GM12878 (cell line): ENCODE data around the gene TAX1BP1. TPM values are rescaled to one million over a fixed set of nuclear protein-coding genes. Genes with fewer than 3 reads are reported as not detected.

Source experiments
- ATAC-seq: fragments of 200-7000 bp; cut with Tn5 transposase; 3 replicates; pipeline ENCODE4 v1.9.1; 2020; ENCODE audit warnings: mild to moderate bottlenecking, moderate library complexity
- BruUV-seq: library from RNA; stranded (reverse); fragments of 400-500 nt; replicated peaks from 2 replicates; lab custom pipeline; 2021; lab: Mats Ljungman, UMichigan
- CTCF ChIA-PET: fragments of 300-600 bp; sonication (Branson Sonifier 250); formaldehyde crosslinking; extraction: SDS; loops from one replicate; lab custom pipeline; 2021; ENCODE audit warnings: inconsistent platforms; lab: Yijun Ruan, JAX
- POLR2A ChIA-PET: fragments of 350-600 bp; formaldehyde crosslinking; extraction: SDS; loops from one replicate; lab custom pipeline; 2021; ENCODE audit warnings: inconsistent platforms; lab: Charles Lee
- RAD21 ChIA-PET: fragments of 300-600 bp; sonication (Branson Sonifier 250); formaldehyde crosslinking; loops from one replicate; lab custom pipeline; 2023; ENCODE audit warnings: antibody characterized with exemption; ENCODE audit not compliant: unreplicated experiment; lab: Charles Lee
- SMC1A ChIA-PET: fragments of 300-600 bp; sonication (Branson Sonifier 250); formaldehyde crosslinking; loops from one replicate; lab custom pipeline; 2023; ENCODE audit not compliant: unreplicated experiment, uncharacterized antibody; lab: Charles Lee
- DNase-seq: peaks from one replicate; pipeline ENCODE4 v3.0.0-alpha.2; 2011; ENCODE audit warnings: low read depth, low spot score
- FAIRE-seq: peaks from 3 replicates; lab custom pipeline; 2011; peaks lifted over from hg19 to GRCh38; lab: Jason Lieb, UNC
- H2AFZ ChIP-seq: 2 replicates; pipeline ENCODE4 v1.6.0; 2011; ENCODE audit warnings: low read depth, low read length, control low read depth; ENCODE audit not compliant: control insufficient read depth
- H3K27ac ChIP-seq: 2 replicates; pipeline ENCODE4 v1.5.1; 2011; ENCODE audit warnings: control low read depth; ENCODE audit not compliant: control insufficient read depth, insufficient read depth
- H3K27me3 ChIP-seq, 2 experiments: replicated peaks in 1 of 2; 2 replicates each; pipeline versions ENCODE4 v1.6.0 to v1.6.1; 2011; ENCODE audit warnings: low read length in 1 of 2; ENCODE audit not compliant: control insufficient read depth in 2 of 2, insufficient read depth in 2 of 2
- H3K36me3 ChIP-seq, 2 experiments: 2 replicates each; pipeline ENCODE4 v1.5.1; 2011; ENCODE audit warnings: low read length in 1 of 2; ENCODE audit not compliant: control insufficient read depth in 2 of 2, insufficient read depth in 2 of 2
- H3K4me1 ChIP-seq: 2 replicates; pipeline ENCODE4 v1.6.1; 2011; ENCODE audit warnings: mild to moderate bottlenecking, low read length, moderate library complexity, mixed read lengths; ENCODE audit not compliant: control insufficient read depth, insufficient read depth
- H3K4me2 ChIP-seq: 2 replicates; pipeline ENCODE4 v1.6.0; 2011; ENCODE audit warnings: control low read depth; ENCODE audit not compliant: control insufficient read depth, insufficient read depth
- H3K4me3 ChIP-seq: fragments of 200-600 bp; sonication (generic); 2 replicates; pipeline ENCODE4 v1.5.1; 2016
- H3K79me2 ChIP-seq: 2 replicates; pipeline ENCODE4 v1.6.0; 2011; ENCODE audit warnings: low read length; ENCODE audit not compliant: control insufficient read depth, insufficient read depth
- H3K9ac ChIP-seq: 2 replicates; pipeline ENCODE4 v1.8.0; 2011; ENCODE audit warnings: low read length, control low read depth, mixed read lengths; ENCODE audit not compliant: control insufficient read depth, insufficient read depth
- H3K9me3 ChIP-seq: replicated peaks from 3 replicates; pipeline ENCODE4 v1.5.1; 2011; ENCODE audit warnings: mild to moderate bottlenecking, low read length; ENCODE audit not compliant: control insufficient read depth, insufficient read depth
- H4K20me1 ChIP-seq: 2 replicates; pipeline ENCODE4 v1.6.0; 2011; ENCODE audit not compliant: control insufficient read depth, insufficient read depth
- POLR2AphosphoS5 ChIP-seq: IDR thresholded peaks from 2 replicates; pipeline ENCODE4 v1.6.1; 2011; ENCODE audit warnings: mild to moderate bottlenecking, low read length, inconsistent platforms
- YBX1 ChIP-seq: fragments of 450-650 bp; IDR thresholded peaks from 2 replicates; pipeline ENCODE4 v1.6.1; 2016; ENCODE audit warnings: antibody characterized with exemption
- WGBS: methylation state at CpG from one replicate; pipeline ENCODE4 v1.1.6; 2016; ENCODE audit warnings: low lambda C conversion rate; ENCODE audit not compliant: insufficient replicate concordance, insufficient coverage; ENCODE audit errors: missing lambda C conversion rate; 5-methylcytosine and 5-hydroxymethylcytosine counted together
- in situ Hi-C: fragments of 300-500 bp; cut with MboI; formaldehyde crosslinking; loops from 9 replicates; pipeline ENCODE4 v1.14.3; 2018; ENCODE audit warnings: mixed read lengths
- intact Hi-C: fragments of 100-400 bp; cut with micrococcal nuclease; formaldehyde crosslinking; loops from one replicate; pipeline ENCODE4 v1.14.2; 2022; ENCODE audit not compliant: unreplicated experiment
- polyA plus RNA-seq, 11 experiments: library from polyadenylated mRNA; depleted of rRNA in 4 of 11; unstranded in 6 of 11; stranded (reverse) in 5 of 11; fragments of >200 nt; fragmentation: Nextera tagmentation in 4 of 11; fragmentation: Illumina TruSeq in 1 of 11; extraction: Ambion mirVana in 4 of 11; extraction: Trizol in 1 of 11; gene quantifications; 1 replicate in 1 of 11; 2 replicates in 10 of 11; pipeline versions ENCODE4 v1.2.1 to v1.2.3, GENCODE V29; 2011 to 2016; ENCODE audit warnings: inconsistent platforms in 2 of 11, missing spikeins in 2 of 11, low read depth in 1 of 11
- total RNA-seq, 4 experiments: library from RNA; depleted of rRNA in 3 of 4; stranded (reverse); fragments of >200 nt in 3 of 4; fragmentation: Illumina TruSeq in 1 of 4; extraction: Trizol in 1 of 4; gene quantifications; 2 replicates each; pipeline versions ENCODE4 v1.2.1 to v1.2.3, GENCODE V29; 2013 to 2021
- TF ChIP-seq, protein P1 (sequence below): fragments of 450-650 bp; formaldehyde crosslinking; IDR thresholded peaks from 2 replicates; pipeline ENCODE4 v1.5.0; 2022; ENCODE audit warnings: mild to moderate bottlenecking, missing genetic modification characterization

The TAX1BP1 gene
- total and polyA plus RNA-seq, 10 of the 15 experiments (the other 5 are each of a cell fraction or from before 2014, with no cell fraction given), result 30.8 to 105 (median 52.0) TPM

GRCh38 chr7:27873981-27874957, 134.3 kb downstream of the TAX1BP1 start:
- H2AFZ ChIP-seq, result no peak overlapping the region
- no peak overlapping the region for H3K27ac ChIP-seq
- H3K4me3 ChIP-seq, result no peak overlapping the region
- ChIA-PET RAD21 (no interaction called here), CTCF (no interaction called here), SMC1A (no interaction called here), POLR2A (no interaction called here)
- H3K9me3 ChIP-seq, result no peaks in the 10 kb centered on the region
- intact Hi-C loops (no loop called here), in situ Hi-C loops (no loop called here)
- H3K4me1 ChIP-seq, result no peaks in the 10 kb centered on the region
- FAIRE-seq, result no peak
- TF ChIP-seq YBX1, result no peak
- TF ChIP-seq POLR2AphosphoS5, result no peak
- TF ChIP-seq, protein P1, sequence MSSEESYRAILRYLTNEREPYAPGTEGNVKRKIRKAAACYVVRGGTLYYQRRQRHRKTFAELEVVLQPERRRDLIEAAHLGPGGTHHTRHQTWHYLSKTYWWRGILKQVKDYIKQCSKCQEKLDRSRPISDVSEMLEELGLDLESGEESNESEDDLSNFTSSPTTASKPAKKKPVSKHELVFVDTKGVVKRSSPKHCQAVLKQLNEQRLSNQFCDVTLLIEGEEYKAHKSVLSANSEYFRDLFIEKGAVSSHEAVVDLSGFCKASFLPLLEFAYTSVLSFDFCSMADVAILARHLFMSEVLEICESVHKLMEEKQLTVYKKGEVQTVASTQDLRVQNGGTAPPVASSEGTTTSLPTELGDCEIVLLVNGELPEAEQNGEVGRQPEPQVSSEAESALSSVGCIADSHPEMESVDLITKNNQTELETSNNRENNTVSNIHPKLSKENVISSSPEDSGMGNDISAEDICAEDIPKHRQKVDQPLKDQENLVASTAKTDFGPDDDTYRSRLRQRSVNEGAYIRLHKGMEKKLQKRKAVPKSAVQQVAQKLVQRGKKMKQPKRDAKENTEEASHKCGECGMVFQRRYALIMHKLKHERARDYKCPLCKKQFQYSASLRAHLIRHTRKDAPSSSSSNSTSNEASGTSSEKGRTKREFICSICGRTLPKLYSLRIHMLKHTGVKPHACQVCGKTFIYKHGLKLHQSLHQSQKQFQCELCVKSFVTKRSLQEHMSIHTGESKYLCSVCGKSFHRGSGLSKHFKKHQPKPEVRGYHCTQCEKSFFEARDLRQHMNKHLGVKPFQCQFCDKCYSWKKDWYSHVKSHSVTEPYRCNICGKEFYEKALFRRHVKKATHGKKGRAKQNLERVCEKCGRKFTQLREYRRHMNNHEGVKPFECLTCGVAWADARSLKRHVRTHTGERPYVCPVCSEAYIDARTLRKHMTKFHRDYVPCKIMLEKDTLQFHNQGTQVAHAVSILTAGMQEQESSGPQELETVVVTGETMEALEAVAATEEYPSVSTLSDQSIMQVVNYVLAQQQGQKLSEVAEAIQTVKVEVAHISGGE (CRISPR knock-in tag), result no peak
- 49% methylated on average over 13 of the region's 13 CpGs for WGBS
- BruUV-seq, result no TSS peak
- ATAC-seq, result no peak
- no peak for DNase-seq
- no peak overlapping the region for H3K4me2 ChIP-seq
- no peaks in the 10 kb centered on the region; a peak in 1 of 4 replicates for H3K27me3 ChIP-seq
- no peak overlapping the region for H3K9ac ChIP-seq
- H4K20me1 ChIP-seq, result no peaks in the 10 kb centered on the region
- no peaks in the 10 kb centered on the region for H3K36me3 ChIP-seq
- no peaks in the 10 kb centered on the region for H3K79me2 ChIP-seq
